ENCODE data around the gene GNG11.

Gene GNG11

GRCh38 chr7:93921607-93922566 is at the start of gene GNG11:
Gene GNG11 (plus strand): TSS chr7:93921735. CDS start chr7:93922138, 403 bp downstream.
- WGBS (ENCODE audit: insufficient coverage, insufficient read length), result no CpG with 5 or more reads among the region's 39 CpGs
- H3K27me3 ChIP-seq (ENCODE audit: control insufficient read depth, insufficient read depth, low read length), result no peaks in the 10 kb centered on the region
- H3K4me3 ChIP-seq (ENCODE audit: low read length), result peak within 1 kb of the TSS; percentile 45; the same call in 1 of the 2 replicates
- H3K4me1 ChIP-seq (ENCODE audit: control insufficient read depth, insufficient read depth, low read length), result no peaks in the 10 kb centered on the region; the same call in 1 of the 2 replicates
- peak; percentile 5 for DNase-seq (ENCODE audit: low read depth, low spot score)
- H3K36me3 ChIP-seq (ENCODE audit: control insufficient read depth, insufficient read depth, low read length), result no peaks in the 10 kb centered on the region
- H3K9me3 ChIP-seq (ENCODE audit: control insufficient read depth, insufficient read depth, low read length), result no peaks in the 10 kb centered on the region
- H3K27ac ChIP-seq (ENCODE audit: low read length), result no peak within 1 kb of the TSS

DNA sequence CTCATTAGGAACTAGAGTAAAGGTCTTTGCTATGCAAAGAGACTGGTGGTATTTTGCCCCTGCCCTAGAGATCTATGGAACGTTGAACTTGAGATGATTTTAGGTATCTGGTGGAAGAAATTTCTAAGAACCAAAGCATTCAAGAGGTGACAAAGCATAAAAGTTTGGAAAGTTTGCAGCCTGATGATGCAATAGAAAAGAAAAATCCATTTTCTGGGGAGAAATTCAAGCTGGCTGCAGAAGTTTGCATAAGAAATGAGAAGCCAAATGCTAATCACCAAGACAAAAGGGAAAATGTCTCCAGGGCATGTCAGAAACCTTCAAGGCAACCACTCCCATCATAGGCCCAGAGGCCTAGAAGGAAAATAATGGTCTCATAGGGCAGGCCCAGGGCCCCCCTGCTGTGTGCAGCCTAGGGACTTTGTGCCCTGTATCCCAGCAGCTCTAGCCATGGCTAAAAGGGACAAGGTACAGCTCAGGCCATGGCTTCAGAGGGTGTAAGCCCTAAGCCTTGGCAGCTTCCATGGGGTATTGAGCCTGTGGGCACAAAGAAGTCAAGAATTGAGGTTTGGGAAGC is 47.4 kb upstream of the GNG11 start:
- no CpG with 5 or more reads among the region's 1 CpG for WGBS (ENCODE audit: insufficient coverage, insufficient read length)
- DNase-seq (ENCODE audit: low read depth, low spot score), result no peak

DNA sequence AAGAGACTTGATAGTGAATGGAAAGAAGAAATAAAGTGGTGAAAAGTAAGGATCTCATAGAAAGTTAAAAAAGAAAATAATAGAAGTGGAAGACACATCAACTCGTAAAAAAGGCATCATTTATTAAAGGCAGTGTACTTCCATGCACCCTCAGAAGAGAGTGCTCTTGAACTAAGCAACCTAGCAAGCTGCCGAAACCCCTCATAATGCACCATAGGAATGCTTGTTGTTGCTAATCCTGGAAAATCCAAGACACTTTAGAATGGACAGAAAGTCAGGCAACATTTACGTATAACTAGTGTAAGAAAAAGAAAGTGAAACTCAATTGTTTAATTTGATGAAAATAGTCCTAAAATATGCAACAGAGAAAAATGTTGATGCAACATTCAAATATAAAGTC is 43.8 kb upstream of the GNG11 start:
- H3K4me1 ChIP-seq (ENCODE audit: control insufficient read depth, insufficient read depth, low read length), result no peaks in the 10 kb centered on the region
- no peak overlapping the region for H3K27ac ChIP-seq (ENCODE audit: low read length)
- H3K27me3 ChIP-seq (ENCODE audit: control insufficient read depth, insufficient read depth, low read length), result no peaks in the 10 kb centered on the region
- WGBS (ENCODE audit: insufficient coverage, insufficient read length), result no CpG with 5 or more reads among the region's 3 CpGs
- H3K4me3 ChIP-seq (ENCODE audit: low read length), result no peak overlapping the region
- no peak for DNase-seq (ENCODE audit: low read depth, low spot score)
- H3K9me3 ChIP-seq (ENCODE audit: control insufficient read depth, insufficient read depth, low read length), result peaks cover 1% of the 10 kb centered on the region; the same call in 1 of the 2 replicates
- no peaks in the 10 kb centered on the region for H3K36me3 ChIP-seq (ENCODE audit: control insufficient read depth, insufficient read depth, low read length)

More for the DNA sequence above, 47.4 kb upstream of the GNG11 start:
- H3K9me3 ChIP-seq (ENCODE audit: control insufficient read depth, insufficient read depth, low read length), result peaks cover 1% of the 10 kb centered on the region; the same call in 1 of the 2 replicates
- H3K27ac ChIP-seq (ENCODE audit: low read length), result no peak overlapping the region
- no peaks in the 10 kb centered on the region for H3K36me3 ChIP-seq (ENCODE audit: control insufficient read depth, insufficient read depth, low read length)
- H3K27me3 ChIP-seq (ENCODE audit: control insufficient read depth, insufficient read depth, low read length), result no peaks in the 10 kb centered on the region
- H3K4me3 ChIP-seq (ENCODE audit: low read length), result no peak overlapping the region
- H3K4me1 ChIP-seq (ENCODE audit: control insufficient read depth, insufficient read depth, low read length), result no peaks in the 10 kb centered on the region

DNA sequence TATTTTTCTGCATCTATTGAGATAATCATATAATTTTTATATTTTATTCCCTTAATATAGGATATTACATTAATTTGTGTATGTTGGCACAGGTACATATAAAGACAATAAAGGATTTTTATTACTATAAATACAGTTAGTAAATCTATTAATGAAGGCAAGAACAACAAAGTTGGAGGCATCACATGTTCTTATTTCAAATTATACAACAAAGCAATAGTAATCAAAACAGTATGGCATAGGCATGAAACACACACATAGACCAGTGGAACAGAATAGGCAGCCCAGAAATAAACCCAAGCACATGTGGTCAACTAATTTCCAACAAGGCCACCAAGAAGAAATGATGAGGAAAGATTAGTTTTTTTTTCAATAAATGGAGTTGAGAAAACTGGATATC is 42.2 kb upstream of the GNG11 start:
- no peak for DNase-seq (ENCODE audit: low read depth, low spot score)
- no peak overlapping the region for H3K27ac ChIP-seq (ENCODE audit: low read length)
- H3K4me3 ChIP-seq (ENCODE audit: low read length), result no peak overlapping the region

DNA sequence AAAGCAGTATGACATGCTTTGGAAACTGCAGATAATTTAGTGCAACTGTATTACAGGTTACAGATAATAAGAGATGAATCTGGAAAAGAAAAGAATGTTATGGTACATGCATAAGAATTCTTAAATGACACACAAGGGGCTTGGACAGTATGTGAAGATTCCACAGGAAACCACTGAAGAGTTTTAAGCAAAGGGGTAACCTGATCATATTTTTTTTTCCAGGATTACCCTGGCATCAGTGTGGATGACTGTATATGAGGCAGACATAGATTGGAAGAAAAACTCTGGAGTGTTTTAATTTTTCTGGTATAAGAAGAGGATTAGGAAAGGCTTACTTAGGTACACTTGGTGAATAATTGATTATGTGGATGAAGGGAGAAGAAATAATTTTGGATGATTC is 39.1 kb upstream of the GNG11 start:
- no peaks in the 10 kb centered on the region for H3K4me1 ChIP-seq (ENCODE audit: control insufficient read depth, insufficient read depth, low read length)
- DNase-seq (ENCODE audit: low read depth, low spot score), result no peak
- H3K27me3 ChIP-seq (ENCODE audit: control insufficient read depth, insufficient read depth, low read length), result no peaks in the 10 kb centered on the region
- no peaks in the 10 kb centered on the region for H3K9me3 ChIP-seq (ENCODE audit: control insufficient read depth, insufficient read depth, low read length)
- no peak overlapping the region for H3K27ac ChIP-seq (ENCODE audit: low read length)
- H3K36me3 ChIP-seq (ENCODE audit: control insufficient read depth, insufficient read depth, low read length), result no peaks in the 10 kb centered on the region
- H3K4me3 ChIP-seq (ENCODE audit: low read length), result no peak overlapping the region

More for the DNA sequence above, 42.2 kb upstream of the GNG11 start:
- Histone ChIP-seq H3K4me1 (ENCODE audit: control insufficient read depth, insufficient read depth, low read length) (no peaks in the 10 kb centered on the region), H3K9me3 (ENCODE audit: control insufficient read depth, insufficient read depth, low read length) (peaks cover 1% of the 10 kb centered on the region; the same call in 1 of the 2 replicates), H3K27me3 (ENCODE audit: control insufficient read depth, insufficient read depth, low read length) (no peaks in the 10 kb centered on the region), H3K36me3 (ENCODE audit: control insufficient read depth, insufficient read depth, low read length) (no peaks in the 10 kb centered on the region)

DNA sequence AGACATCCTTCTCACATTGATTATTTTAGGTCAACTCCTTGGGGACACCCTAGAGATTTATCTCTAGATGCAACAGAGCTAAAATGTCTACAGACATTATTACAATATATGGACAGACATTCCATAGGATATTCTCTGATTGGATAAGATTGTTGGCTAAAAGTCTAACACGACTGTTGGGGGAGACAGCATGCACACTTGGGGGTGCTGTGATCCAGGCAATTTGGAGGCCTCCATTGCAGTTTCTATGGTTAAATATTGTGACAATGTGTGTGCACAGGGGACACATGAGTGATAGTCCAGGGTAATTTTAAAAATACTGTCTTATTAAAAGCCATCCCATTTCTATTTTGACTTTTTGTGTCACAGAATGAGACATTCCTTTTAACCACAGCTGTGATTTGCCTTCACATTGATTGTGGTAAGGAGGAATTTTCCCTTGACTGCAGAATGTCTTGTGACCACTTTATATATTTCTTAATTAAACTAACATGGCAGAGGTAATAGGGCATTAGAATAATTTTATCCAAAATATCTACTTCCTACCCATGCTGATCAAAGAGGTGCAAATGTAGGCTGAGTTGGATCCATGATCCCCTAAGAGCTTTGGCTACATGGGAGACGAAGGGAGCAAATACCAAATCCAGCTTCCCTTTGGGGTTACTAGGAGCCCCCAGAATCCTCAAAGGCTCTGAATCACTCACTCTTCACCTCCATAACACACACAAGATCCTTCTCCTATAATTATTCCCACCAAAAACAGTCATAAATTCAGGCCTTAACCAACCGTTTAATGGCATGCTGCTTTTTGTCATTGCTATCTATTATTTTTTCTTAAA is 38.2 kb upstream of the GNG11 start:
- Histone ChIP-seq H3K27me3 (ENCODE audit: control insufficient read depth, insufficient read depth, low read length) (no peaks in the 10 kb centered on the region), H3K27ac (ENCODE audit: low read length) (no peak overlapping the region), H3K36me3 (ENCODE audit: control insufficient read depth, insufficient read depth, low read length) (no peaks in the 10 kb centered on the region), H3K4me1 (ENCODE audit: control insufficient read depth, insufficient read depth, low read length) (no peaks in the 10 kb centered on the region), H3K4me3 (ENCODE audit: low read length) (no peak overlapping the region), H3K9me3 (ENCODE audit: control insufficient read depth, insufficient read depth, low read length) (no peaks in the 10 kb centered on the region)
- no peak for DNase-seq (ENCODE audit: low read depth, low spot score)
- WGBS (ENCODE audit: insufficient coverage, insufficient read length), result no CpG with 5 or more reads among the region's 3 CpGs

- no peak for DNase-seq (ENCODE audit: low read depth, low spot score)
- H3K27ac ChIP-seq (ENCODE audit: low read length), result no peak overlapping the region
- H3K27me3 ChIP-seq (ENCODE audit: control insufficient read depth, insufficient read depth, low read length), result no peaks in the 10 kb centered on the region
- H3K36me3 ChIP-seq (ENCODE audit: control insufficient read depth, insufficient read depth, low read length), result no peaks in the 10 kb centered on the region
- H3K4me1 ChIP-seq (ENCODE audit: control insufficient read depth, insufficient read depth, low read length), result no peaks in the 10 kb centered on the region
- no peaks in the 10 kb centered on the region for H3K9me3 ChIP-seq (ENCODE audit: control insufficient read depth, insufficient read depth, low read length)
- H3K4me3 ChIP-seq (ENCODE audit: low read length), result no peak overlapping the region
These were observed 37.6 kb upstream of the GNG11 start for GRCh38 chr7:93883917-93884345.

- no peaks in the 10 kb centered on the region for H3K4me1 ChIP-seq (ENCODE audit: control insufficient read depth, insufficient read depth, low read length)
- H3K27me3 ChIP-seq (ENCODE audit: control insufficient read depth, insufficient read depth, low read length), result no peaks in the 10 kb centered on the region
- DNase-seq (ENCODE audit: low read depth, low spot score), result no peak
- WGBS (ENCODE audit: insufficient coverage, insufficient read length), result no CpG with 5 or more reads among the region's 1 CpG
- H3K27ac ChIP-seq (ENCODE audit: low read length), result no peak overlapping the region
- H3K36me3 ChIP-seq (ENCODE audit: control insufficient read depth, insufficient read depth, low read length), result no peaks in the 10 kb centered on the region
- no peaks in the 10 kb centered on the region for H3K9me3 ChIP-seq (ENCODE audit: control insufficient read depth, insufficient read depth, low read length)
- no peak overlapping the region for H3K4me3 ChIP-seq (ENCODE audit: low read length)
These were observed 37.0 kb upstream of the GNG11 start for GRCh38 chr7:93884541-93884940.

GRCh38 chr7:93889261-93889660 is 32.3 kb upstream of the GNG11 start:
- no peaks in the 10 kb centered on the region for H3K27me3 ChIP-seq (ENCODE audit: control insufficient read depth, insufficient read depth, low read length)
- no peak for DNase-seq (ENCODE audit: low read depth, low spot score)
- no CpG with 5 or more reads among the region's 3 CpGs for WGBS (ENCODE audit: insufficient coverage, insufficient read length)
- no peak overlapping the region for H3K27ac ChIP-seq (ENCODE audit: low read length)
- no peaks in the 10 kb centered on the region for H3K9me3 ChIP-seq (ENCODE audit: control insufficient read depth, insufficient read depth, low read length)
- no peak overlapping the region for H3K4me3 ChIP-seq (ENCODE audit: low read length)
- H3K36me3 ChIP-seq (ENCODE audit: control insufficient read depth, insufficient read depth, low read length), result no peaks in the 10 kb centered on the region
- H3K4me1 ChIP-seq (ENCODE audit: control insufficient read depth, insufficient read depth, low read length), result no peaks in the 10 kb centered on the region

DNA sequence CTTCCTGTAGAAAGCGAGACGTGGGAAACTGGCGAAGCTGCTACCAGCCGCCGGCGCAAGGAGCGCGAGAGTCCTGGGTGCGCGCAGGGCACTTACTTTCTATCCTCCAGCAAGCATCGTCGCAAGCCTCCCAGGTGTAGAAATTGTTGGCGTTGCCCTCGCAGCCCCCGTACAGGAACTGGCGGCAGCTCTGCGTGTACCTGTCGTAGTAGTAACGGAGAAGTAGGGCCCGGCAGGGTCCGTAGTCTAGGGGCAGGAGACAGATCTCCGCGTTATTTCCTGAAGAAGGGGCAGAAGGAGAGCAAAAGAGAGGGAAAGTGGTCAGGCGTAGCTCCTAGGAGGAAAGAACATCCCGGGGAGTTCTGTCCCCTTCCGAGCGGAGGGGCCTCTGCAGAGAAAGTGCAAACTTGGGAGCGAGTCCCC is 31.5 kb upstream of the GNG11 start:
- peak overlapping the region; percentile 74; the same call in 1 of the 2 replicates for H3K4me3 ChIP-seq (ENCODE audit: low read length)
- no peaks in the 10 kb centered on the region for H3K36me3 ChIP-seq (ENCODE audit: control insufficient read depth, insufficient read depth, low read length)
- no peaks in the 10 kb centered on the region for H3K4me1 ChIP-seq (ENCODE audit: control insufficient read depth, insufficient read depth, low read length)
- no peaks in the 10 kb centered on the region for H3K27me3 ChIP-seq (ENCODE audit: control insufficient read depth, insufficient read depth, low read length)
- H3K27ac ChIP-seq (ENCODE audit: low read length), result no peak overlapping the region
- peak; percentile 41 for DNase-seq (ENCODE audit: low read depth, low spot score)
- no CpG with 5 or more reads among the region's 28 CpGs for WGBS (ENCODE audit: insufficient coverage, insufficient read length)
- no peaks in the 10 kb centered on the region for H3K9me3 ChIP-seq (ENCODE audit: control insufficient read depth, insufficient read depth, low read length)

Measured in iPS DF 6.9 (cell line).